Effector CD4-positive, alpha-beta T cell (primary cell): Measurements from ENCODE around the gene PRKCSH.
A peak's percentile ranks its signal among the peaks of the same experiment; 100 is the strongest.
"Not testable (repeated sequence)": the region's sequence is repeated elsewhere in the genome, so short reads cannot be mapped to it uniquely, and the experiment has no call there.

ENCODE experiments used
- DNase-seq: peaks from one replicate; pipeline ENCODE4 v3.0.0-alpha.2; 2020

The PRKCSH gene

GRCh38 chr19:11420429-11421370 lies 14.7 kb upstream of the PRKCSH start:
- DNase-seq = no peak

GRCh38 chr19:11421371-11422098 lies 13.9 kb upstream of the PRKCSH start:
- no peak for DNase-seq

GRCh38 chr19:11422163-11423065 lies 13.0 kb upstream of the PRKCSH start:
- DNase-seq = peak; percentile 32

GRCh38 chr19:11423164-11423790 lies 12.2 kb upstream of the PRKCSH start:
- DNase-seq = no peak

- no peak for DNase-seq
Observed at GRCh38 chr19:11423791-11424181, 11.6 kb upstream of the PRKCSH start.

- no peak for DNase-seq
Observed at GRCh38 chr19:11425719-11426457, 9.5 kb upstream of the PRKCSH start.

- no peak for DNase-seq
Observed at GRCh38 chr19:11426656-11427055, 8.8 kb upstream of the PRKCSH start.

GRCh38 chr19:11433526-11433925 lies 1.9 kb upstream of the PRKCSH start:
- not testable (repeated sequence) for DNase-seq

GRCh38 chr19:11434703-11435056 lies 755 bp upstream of the PRKCSH start:
- DNase-seq = no peak

- DNase-seq = no peak
Observed at GRCh38 chr19:11435833-11436313, 438 bp downstream of the PRKCSH start.

- no peak for DNase-seq
Observed at GRCh38 chr19:11437955-11438354, 2.5 kb downstream of the PRKCSH start.

GRCh38 chr19:11444059-11444458 lies 8.6 kb downstream of the PRKCSH start:
- DNase-seq = no peak

- no peak for DNase-seq
Observed at GRCh38 chr19:11445141-11445540, 9.7 kb downstream of the PRKCSH start.

GRCh38 chr19:11446271-11446651 lies 10.8 kb downstream of the PRKCSH start:
- no peak for DNase-seq

GRCh38 chr19:11446652-11447301 lies 11.3 kb downstream of the PRKCSH start:
- DNase-seq = peak; percentile 43

- DNase-seq = no peak
Observed at GRCh38 chr19:11447347-11448262, 12.2 kb downstream of the PRKCSH start.

- no peak for DNase-seq
Observed at GRCh38 chr19:11448410-11448809, 13.0 kb downstream of the PRKCSH start.

GRCh38 chr19:11448923-11449554 lies 13.6 kb downstream of the PRKCSH start:
- no peak for DNase-seq

GRCh38 chr19:11450570-11451326 lies 15.3 kb downstream of the PRKCSH start:
- DNase-seq = no peak
